Putamen (tissue), 1 donor: ENCODE results near the gene CPNE5.

Source experiments
- DNase-seq: peaks from one replicate; pipeline ENCODE4 v3.0.0-alpha.2; 2016; ENCODE audit warnings: low spot score

CPNE5 gene

DNA sequence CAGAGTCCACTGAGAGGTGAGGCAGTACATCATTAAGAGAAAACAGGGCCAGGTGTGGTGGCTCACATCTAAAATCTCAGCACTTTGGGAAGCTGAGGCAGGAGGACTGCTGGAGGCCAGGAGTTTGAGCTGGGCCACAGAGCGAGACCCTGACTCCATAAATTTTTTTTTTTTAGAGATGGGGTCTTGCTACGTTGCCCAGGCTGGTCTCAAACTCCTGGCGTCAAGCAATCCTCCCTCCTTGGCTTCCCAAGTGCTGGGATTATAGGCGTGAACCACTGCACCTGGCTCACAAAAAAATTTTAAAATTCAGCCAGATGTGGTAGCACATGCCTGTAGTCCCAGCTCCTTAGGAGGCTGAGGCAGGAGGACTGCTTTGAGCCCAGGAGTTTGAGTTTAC lies 18.1 kb upstream of the CPNE5 start:
- no peak for DNase-seq

DNA sequence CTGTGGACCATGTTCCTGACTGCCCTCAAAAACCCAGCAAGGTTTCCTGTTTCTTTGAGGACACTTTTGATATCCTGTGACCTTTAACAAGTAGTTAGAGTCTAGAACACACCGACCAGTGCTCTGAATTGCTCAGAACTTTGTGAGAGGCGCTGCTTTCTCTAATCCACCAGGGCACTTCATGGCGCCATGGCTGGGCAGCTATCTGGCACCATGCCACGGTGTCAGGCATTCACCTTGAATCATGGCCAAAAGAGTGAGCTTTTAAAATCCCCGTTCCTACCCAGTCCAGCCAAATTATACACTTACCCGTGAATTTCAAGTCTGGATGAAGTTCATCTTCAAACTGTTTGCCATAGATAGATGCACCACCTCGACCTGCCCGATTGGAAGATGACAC lies 17.0 kb upstream of the CPNE5 start:
- no peak for DNase-seq

DNA sequence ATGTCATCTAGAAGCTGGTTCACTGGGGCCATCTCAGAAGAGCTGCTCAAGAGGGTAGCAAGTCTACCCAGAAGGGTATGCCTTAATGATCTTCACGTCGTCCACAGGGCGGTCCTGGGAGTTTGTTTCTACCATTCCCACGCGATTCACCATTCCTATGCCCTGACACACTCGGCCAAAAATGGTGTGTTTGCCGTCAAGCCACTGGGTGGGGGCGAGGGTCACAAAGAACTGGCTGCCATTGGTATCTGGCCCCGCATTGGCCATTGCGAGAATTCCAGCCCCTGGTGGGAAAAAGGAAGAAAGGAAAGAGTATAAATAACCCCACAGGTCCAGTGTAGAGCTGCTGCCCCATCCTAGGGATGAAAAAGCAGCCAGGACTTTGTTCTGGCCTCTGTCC lies 16.5 kb upstream of the CPNE5 start:
- no peak for DNase-seq

DNA sequence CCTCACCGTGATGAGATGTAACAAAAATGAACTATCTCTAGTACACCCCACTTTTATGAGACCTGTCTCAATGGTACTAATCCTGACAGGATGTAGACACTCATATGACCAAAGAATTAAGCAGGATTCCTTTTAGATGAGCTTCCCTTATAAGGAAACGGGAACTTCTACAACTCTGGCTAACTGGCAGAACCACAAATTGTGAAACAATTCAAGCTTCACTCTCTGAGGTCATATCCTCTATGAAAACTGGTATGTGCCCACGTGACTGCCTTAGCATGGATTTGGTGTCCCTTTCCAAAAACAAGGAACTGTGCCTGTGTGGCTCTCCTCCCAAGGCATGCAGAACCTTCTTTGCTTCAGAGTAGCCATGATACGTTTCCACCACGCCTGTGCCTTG lies 14.1 kb upstream of the CPNE5 start:
- DNase-seq = no peak

DNA sequence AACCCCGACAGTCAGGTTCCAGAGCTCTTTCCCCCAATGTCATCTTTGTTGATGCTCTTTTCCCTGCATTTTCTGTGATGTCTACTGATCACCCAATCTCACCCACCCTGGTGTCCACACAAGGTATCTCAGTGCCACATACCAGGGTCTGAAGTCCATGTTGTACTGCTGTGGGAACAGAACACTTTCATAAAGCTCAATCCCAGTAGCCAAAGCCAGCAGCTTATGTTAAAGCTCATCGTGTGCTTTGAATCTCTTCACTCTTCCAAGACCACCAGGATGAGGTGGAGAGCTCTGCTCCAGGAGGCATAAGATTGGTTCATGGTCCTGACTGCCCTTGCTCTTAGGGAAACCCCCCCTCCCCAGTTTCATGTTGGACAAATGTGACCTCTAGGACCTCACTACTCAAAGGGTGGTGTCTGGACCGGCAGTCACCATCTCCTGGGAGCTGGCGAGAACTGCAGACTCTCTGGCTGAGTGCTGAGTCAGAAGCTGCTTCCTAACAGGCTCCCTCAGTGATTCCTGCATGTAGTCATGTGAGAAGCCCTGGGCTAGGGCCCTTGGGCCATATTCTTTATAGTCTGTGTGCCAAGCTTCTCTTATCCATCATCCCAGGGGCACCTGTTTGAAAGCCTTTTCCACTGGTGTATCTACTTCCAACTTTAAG lies 13.4 kb upstream of the CPNE5 start:
- no peak for DNase-seq

DNA sequence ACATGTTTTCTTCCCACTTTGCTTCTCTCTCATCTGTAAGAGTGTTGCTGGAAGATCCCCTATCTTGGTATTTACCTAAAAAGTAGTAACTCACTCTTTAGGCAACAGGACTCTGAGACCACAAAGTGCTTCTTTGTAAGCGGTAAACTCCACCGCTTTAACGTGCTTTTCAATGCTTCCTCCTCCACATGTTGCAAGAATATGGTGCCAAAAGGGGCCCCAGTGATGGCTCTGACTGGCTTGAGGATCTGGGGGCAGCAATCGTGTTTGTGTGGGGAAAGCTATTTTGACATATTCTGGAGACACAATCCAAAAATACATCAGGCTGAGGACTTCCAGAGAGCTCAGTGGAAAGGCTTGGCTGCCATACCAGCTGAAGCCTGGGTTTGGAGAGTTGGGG lies 12.4 kb upstream of the CPNE5 start:
- DNase-seq = no peak

DNA sequence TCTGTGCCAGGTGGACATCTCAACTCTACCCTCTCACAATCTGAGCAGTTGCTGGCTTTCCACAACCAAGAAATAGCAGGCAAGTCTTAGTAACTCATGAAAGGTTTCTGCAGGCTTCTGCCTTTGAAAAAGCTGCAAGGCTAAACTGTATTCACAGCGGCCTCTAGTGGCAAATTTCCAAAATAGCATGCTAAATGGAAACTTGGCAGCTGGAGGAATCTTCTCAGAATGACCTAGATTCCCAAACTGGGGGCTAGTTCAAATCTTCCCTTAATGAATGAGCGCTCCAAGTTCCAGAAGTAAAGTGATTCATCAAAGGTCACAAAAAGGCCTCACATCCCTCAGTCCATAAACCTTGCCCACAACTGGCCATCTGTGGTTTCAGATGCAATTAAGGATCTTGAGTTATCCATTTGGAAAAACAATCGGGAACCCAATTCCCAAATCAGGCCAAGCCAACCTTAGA lies 11.9 kb upstream of the CPNE5 start:
- no peak for DNase-seq

DNA sequence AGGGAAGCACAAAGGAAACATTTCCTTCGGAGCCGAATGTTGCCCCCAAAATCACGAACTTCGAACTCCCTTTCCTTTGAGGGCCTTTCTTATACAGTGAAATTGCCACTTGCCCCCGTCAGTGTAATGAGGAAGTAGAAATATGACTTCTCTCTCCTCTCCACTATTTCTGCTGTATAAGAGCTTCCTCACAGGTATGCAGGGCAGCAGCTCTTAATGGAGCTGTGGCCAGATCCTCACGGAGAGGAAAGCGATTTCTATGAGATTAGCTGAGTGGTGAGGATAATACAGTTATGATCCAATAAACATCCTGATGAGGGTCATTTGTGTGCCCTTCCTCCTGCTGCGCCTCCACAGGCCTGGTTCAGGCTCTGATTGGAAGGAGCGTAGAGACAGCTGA lies 10.8 kb upstream of the CPNE5 start:
- DNase-seq = no peak

DNA sequence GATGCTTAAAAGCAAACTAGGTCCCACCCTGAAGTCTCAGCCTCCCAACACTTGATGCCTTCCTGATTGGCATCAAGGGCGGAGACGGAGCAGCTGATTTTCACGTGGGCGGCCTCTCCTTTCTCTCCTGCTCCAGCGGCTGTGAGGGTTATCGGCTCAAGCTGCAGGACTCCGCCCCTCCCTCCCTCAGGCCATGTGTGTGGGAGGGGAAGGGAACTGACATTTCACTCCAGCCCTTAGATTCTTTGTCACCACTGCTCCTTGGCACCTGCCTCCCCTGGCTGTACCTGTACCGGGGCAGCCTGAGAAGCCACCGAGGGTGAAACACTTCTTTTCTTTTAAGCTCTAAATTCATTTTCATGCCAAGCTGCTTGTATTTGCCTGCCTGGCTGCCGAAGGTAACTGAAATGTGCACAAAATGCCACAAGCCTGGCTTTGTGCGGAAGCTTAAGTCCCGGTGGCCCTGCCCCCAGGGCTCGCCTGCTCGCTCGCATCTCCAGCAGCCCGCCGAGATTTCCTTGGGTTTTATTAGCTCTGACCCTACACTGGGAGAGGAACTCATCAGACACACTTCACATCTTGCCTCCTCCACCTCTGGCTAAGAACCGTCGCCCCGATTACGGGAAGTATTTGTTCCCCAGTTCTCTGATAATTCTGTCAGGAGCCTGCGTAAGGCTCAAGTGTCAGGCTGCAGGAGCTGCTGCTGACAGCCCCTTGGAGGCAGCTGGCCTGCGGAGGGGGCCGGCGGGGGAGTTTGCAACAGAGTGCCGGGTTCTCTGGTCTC lies 9.6 kb upstream of the CPNE5 start:
- no peak for DNase-seq

DNA sequence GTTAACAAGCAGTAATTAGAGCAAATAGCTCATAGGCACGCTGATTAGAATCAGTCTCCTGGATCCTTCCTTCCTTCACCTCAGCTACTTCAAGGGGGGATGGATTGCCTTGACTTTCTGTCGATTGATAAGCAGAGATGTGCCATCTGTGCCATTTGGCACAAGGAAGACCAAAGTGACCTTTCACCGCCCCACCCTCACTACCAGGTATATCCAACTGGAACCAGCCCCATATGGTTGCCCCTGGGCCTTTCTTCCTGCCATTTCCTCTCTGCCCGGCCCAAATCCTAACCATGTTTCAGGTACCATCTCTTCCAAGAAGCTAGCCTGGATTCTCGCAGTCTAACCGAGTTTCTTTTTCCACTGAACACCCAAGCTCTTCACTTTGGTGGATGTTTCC lies 8.7 kb upstream of the CPNE5 start:
- no peak for DNase-seq

DNA sequence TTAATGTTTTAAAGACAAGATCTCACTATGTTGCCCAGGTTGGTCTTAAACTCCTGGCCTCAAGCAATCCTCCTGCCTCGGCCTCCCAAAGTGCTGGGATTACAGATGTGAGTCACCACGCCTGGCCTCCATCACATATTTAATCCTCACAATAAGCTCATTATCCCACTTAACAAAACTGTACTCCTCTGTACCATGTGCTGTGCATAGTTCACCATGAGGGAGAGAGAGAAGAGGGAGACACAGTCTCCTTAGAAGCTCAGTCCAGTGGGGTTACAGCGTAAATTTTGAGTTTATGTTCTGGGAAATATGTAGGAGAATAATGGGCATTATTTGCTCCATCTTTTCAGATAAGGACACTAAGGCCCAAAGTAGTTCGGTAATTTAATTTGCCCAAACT lies 7.9 kb upstream of the CPNE5 start:
- DNase-seq = no peak

DNA sequence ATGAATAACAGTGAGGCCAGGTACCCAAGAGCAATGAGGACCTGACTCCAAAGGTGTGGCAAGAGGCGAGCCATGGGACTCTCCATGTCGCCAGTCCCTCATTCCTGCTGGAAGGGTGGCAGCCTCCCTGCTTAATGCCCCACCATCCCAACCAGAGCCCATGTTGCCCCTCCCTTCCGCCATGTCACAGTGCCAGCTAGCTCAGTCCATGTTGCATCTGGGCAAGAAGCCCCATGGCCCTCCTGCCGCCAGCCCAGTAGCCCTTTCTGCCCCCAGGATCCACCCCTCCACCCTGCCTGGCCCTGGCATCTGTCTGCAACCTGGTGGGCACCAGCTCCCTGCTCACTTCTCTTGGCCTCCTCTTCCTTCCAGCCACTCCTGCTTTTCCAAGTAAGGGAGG lies 6.0 kb upstream of the CPNE5 start:
- no peak for DNase-seq

DNA sequence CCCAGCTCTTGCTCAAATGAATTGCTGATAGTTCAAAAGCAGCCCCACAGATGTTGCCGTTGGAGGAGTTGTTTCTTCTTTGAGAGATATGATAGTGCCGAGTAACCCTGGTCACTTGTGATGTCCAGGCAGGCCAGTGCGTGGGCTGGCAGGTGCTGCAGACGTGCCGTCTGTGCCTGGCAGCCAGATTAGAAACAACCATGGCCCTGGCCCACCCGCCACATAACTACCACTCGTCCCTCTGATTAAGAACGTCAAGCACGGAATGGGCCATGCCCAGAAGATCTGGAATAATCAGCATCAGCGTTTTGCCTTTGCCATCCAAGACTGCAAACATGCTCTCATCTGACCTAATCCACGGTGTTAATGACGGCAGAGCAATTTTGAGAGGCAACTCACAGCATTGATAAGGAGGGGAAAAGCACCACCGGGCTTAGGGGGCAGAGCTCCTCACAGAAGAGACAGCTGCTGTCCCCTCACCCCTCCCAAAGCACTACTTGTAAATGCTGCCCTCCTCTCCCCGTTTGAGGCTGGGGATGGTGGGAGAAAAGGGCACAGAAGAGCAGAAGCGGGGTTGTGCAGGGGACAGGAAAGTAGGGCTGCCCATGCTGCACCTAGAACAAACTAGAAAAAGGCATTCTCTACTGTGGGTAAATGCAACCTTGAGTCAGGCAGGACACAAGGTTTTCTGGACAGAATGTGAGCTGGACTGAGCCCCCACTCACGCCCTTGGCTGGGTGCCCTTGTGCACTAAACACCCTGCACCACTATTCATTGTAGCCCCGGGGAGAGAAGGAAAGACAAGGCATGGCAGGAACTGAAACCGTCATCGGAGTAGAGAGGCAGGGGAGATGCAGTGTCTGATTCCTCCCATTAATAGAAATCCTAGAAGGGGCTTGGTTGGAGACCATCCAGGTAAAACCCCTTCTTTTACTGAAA lies 5.3 kb upstream of the CPNE5 start:
- DNase-seq = no peak

DNA sequence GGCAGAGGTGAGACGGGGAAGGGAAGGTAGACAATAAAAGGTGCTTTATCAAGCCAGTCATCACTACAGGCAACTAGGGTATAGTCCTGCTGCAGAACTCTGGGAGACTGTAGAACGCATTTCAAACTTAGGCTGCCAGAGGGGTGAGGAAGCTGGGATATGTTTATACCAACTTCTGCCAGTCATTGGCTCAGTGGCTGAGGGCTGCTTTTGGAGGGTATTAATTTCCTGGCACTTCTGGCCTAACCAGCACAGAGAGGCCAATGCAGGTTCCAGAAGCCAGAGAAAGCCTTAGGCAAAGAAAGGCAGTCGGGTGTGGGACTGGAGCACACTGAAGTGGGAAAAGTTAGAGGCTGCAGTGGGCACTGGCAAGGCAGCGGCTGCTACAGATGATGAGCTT lies 3.9 kb upstream of the CPNE5 start:
- DNase-seq = no peak

DNA sequence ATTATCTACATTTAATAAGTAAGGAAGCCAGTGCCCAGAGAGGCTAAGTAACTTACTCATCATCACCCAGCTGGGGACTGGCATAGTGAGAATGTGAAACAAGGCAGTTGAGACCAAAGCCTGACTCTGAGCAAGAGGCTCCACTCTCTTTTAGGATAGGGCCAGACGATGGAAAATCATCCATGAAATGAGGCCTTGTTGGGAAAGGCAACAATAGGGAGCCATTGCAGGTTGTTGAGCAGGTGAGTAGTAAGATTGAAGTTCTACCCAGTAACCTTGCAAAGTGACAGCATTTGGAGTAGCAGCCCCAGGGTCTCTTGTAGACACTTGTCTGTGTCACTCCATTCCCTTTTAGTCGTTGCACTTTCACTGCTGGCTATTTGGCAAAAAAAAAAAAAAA lies 2.5 kb upstream of the CPNE5 start:
- DNase-seq = no peak

DNA sequence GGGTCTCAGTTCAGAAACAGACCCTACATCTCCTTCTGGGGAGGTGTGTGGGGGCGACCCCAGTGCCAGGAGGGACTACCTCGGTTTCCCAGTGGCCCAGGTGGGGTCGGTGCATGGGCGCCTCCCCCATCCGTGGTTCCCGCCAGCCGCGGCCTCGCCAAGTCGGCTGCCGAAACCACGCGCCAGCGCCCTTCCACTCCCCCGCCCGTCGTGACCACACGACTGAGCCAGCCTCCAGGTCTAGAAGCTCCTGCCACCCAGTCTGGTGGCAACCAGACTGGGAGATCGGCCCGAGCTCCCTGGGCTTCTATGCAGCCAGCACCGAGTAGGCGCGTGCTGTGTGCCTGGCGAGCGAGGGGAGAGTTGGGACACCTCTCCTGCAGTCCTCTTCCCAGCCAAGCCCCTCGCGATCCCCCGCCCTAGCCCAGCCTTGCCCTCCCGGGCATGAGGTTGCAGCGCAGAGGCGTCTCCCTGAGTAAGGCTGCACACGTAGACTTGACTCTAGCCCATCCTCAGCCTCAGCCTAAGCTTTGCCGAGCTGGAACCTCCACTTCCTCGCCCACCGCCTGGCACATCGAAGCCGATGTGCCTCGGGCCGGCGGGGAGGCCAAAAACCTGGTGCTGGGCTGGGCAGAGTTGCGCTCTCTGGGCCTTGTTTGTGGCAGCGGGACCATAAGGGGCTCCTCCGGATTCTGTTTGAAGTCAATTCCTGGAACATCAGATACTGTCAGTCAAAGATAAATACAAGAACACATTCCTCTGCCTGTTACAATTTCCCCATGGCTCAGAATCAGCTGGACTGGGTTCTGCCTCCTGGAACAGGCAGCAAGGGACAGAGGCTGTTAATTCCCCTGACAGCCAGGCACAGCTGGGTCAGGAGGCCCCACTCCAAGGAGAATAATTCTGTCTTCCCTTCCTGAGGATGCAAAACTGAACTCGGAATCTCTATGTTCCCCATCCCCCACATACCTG lies 1.5 kb upstream of the CPNE5 start:
- DNase-seq = no peak

DNA sequence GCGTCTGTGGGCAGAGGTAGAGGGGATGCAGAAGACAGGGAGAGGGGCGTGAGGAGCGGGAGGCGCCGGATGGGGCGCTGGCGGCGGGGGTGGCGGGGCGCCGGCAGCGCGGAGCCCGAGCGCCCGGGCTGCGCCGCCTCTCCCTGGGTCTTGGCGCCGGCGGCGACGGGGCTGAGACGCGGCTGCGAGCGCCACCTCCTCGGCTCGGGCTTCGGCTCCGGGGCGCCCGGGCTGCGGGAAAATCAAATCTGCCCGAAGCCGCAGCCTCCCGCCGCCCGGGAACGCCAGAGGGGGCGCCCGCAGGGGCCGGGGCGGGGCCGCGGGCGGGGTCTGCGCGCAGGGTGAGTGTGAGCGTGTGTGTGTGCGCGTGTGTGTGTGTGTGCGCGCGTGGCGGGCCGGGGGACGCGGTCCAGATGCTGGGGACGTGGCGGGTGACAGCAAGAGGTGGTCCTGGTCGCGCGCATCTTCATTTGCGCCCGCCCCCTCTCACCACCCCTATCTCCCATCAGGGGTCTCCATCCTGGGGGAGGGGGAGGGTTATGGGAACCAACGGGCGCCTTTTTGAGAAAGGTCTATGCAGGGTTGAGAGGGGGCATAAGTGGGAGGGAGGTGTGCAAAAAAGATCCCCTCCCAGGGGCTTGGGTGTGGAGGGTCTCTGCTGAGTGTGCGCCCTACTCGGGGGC lies 646 bp upstream of the CPNE5 start:
- DNase-seq = no peak

DNA sequence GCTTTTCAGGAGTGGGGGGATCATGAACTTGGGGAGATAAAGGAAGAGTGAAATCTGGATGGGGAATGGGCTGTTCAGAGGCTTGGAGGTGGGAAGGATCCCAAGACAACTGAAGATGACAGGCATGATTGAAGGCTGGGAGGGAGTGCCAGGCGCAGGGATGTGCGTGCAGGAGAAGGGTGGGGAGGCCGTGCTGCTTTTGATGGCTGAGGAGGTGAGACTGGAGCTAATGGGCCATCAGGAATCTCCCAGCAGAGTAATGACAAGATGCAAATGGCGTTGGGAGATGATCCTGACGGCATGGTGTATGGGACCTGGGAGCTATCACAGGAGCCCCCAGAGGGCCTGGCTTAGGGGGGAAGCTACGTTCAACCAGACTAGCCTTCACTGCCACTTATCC lies 1.6 kb downstream of the CPNE5 start:
- DNase-seq = no peak

DNA sequence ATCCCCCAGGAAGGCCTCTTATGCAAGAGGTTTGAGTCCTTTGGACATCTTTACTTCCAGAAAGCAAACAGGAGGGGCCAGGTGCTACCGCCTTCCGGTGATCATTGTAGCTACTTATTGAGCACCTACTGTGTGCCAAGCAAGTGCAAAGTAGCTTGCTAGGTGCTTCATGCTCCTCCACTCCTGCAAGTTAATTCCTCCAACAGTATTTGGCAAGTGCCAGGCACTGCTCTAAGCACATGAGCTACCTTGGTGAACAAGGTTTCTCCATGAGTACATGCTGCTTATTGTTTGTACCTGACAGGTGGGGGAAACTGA lies 2.3 kb downstream of the CPNE5 start:
- no peak for DNase-seq

DNA sequence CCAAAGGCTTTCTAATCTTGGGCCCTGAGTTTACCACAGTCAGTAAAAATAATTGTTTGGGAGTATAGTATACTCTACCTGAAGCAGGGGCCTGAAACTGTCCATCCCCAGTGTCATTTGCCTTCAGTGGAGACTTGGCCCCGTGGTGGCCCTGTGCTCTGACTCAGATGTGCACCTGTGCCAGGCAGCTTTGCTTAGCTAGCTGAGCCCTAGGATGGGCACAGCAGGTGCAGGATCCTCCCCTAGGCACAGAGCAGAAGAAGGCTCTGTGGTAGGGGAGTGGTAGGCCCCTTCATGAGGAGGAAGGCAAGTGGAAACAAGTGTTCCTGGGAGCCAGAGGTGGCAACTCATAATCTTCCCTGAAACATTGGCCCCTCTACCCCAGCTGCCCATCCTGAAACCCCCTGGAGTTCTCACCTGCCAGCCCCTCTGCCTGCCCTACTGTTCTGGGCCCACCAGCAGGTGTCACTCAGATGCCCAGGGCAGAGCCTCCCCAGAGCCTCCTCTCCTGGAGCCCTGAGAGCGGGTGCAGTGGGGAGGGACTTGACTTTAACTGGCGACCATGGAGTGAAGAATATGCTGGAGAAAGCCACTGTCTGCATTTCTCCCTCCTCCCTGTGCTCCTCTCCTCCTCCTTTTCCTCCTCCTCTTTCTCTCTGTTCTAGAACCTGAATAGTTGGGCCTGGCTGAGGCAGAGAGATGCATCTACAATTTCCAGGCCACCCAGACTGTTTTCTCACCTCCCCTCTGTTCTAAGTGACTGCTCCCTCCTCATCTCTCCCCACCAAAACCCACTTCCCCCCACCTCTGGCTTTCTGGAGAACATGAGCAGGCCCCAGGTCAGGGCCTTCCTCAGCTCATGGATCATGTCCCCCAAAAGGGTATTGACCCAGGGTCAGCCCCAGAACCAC lies 2.9 kb downstream of the CPNE5 start:
- DNase-seq = no peak
